Measurements from ENCODE around the gene TPRKB.

GRCh38 chr2:73779467-73780236 lies 42.5 kb upstream of the TPRKB start, which contains the start of gene DUSP11:
- TF ChIP-seq CTCF (IDR thresholded peaks at IDR 0.05) (peak; percentile 73 to 96 (median 84)), POLR2A (IDR thresholded peaks at IDR 0.05) (peak; percentile 77 to 87), EP300 (IDR thresholded peaks at IDR 0.05) (no peak), POLR2AphosphoS5 (IDR thresholded peaks at IDR 0.05) (peak; percentile 94)

All from gastroesophageal sphincter (tissue), 3 donors.